Neural cell (in vitro differentiated cells): ENCODE results near the gene CP. TPM values are rescaled to one million over a fixed set of nuclear protein-coding genes. Genes with fewer than 3 reads are reported as not detected.

Experiments
- H2AFZ ChIP-seq: fragments of 200-600, 300-800 bp; sonication (generic), shearing (Covaris generic); 2 replicates; pipeline ENCODE4 v1.6.0; 2014; ENCODE audit warnings: low read depth, mild to moderate bottlenecking, antibody characterized with exemption, low read length, moderate library complexity
- H3F3A ChIP-seq: fragments of 200-600 bp; shearing (Covaris generic); 2 replicates; pipeline ENCODE4 v1.6.1; 2016; ENCODE audit warnings: mild to moderate bottlenecking, moderate library complexity, mixed read lengths, antibody characterized with exemption, low read length; ENCODE audit not compliant: insufficient read depth, poor library complexity, severe bottlenecking
- H3K27ac ChIP-seq: fragments of 200-600, 300-800 bp; sonication (generic), shearing (Covaris generic); 2 replicates; pipeline ENCODE4 v1.5.1; 2014; ENCODE audit warnings: mild to moderate bottlenecking, low read length, moderate library complexity
- H3K27me3 ChIP-seq: fragments of 300-800, 200-600 bp; sonication (generic), shearing (Covaris generic); 2 replicates; pipeline ENCODE4 v1.6.0; 2014; ENCODE audit warnings: mild to moderate bottlenecking, low read depth, low read length, moderate library complexity; ENCODE audit not compliant: insufficient read depth
- H3K36me3 ChIP-seq: fragments of 300-800, 200-600 bp; sonication (generic), shearing (Covaris generic); 2 replicates; pipeline ENCODE4 v1.5.1; 2014; ENCODE audit warnings: mild to moderate bottlenecking, antibody characterized with exemption, low read length, moderate library complexity; ENCODE audit not compliant: insufficient read depth
- H3K4me2 ChIP-seq: fragments of 300-800, 200-600 bp; sonication (generic), shearing (Covaris generic); 2 replicates; pipeline ENCODE4 v1.6.0; 2014; ENCODE audit warnings: mild to moderate bottlenecking, low read length
- H3K4me3 ChIP-seq: fragments of 300-800, 200-600 bp; sonication (generic), shearing (Covaris generic); 2 replicates; pipeline ENCODE4 v1.5.1; 2014; ENCODE audit warnings: mild to moderate bottlenecking, low read length, moderate library complexity
- H3K79me2 ChIP-seq: fragments of 200-600 bp; shearing (Covaris generic); replicated peaks from 2 replicates; pipeline ENCODE4 v1.6.0; 2014; ENCODE audit warnings: mild to moderate bottlenecking, low read length, moderate library complexity; ENCODE audit not compliant: insufficient read depth
- H3K9ac ChIP-seq: fragments of 300-800, 200-600 bp; sonication (generic), shearing (Covaris generic); 2 replicates; pipeline ENCODE4 v1.6.1; 2016; ENCODE audit warnings: mild to moderate bottlenecking, low read length, mixed read lengths
- H3K9me2 ChIP-seq: fragments of 200-600 bp; shearing (Covaris generic); 2 replicates; pipeline ENCODE4 v1.6.1; 2016; ENCODE audit warnings: mild to moderate bottlenecking, low read length, mixed read lengths; ENCODE audit not compliant: insufficient read depth
- H3K9me3 ChIP-seq: fragments of 200-600, 300-800 bp; sonication (generic), shearing (Covaris generic); 2 replicates; pipeline ENCODE4 v1.6.1; 2016; ENCODE audit warnings: mild to moderate bottlenecking, mixed run types, low read length, moderate library complexity, mixed read lengths
- H4K20me1 ChIP-seq: fragments of 200-600 bp; shearing (Covaris generic); 2 replicates; pipeline ENCODE4 v1.6.1; 2016; ENCODE audit warnings: mild to moderate bottlenecking, mixed run types; ENCODE audit not compliant: insufficient read depth
- EP300 ChIP-seq: fragments of 450-650 bp; conservative IDR thresholded peaks from 2 replicates; pipeline ENCODE4 v1.6.1; 2014; ENCODE audit warnings: antibody characterized with exemption, mild to moderate bottlenecking, moderate library complexity; ENCODE audit not compliant: poor library complexity, severe bottlenecking
- EZH2 ChIP-seq: fragments of 200-600, 300-800 bp; shearing (Covaris generic), sonication (generic); IDR thresholded peaks from 2 replicates; pipeline ENCODE4 v1.6.1; 2014; ENCODE audit warnings: antibody characterized with exemption, low read length, borderline replicate concordance, mild to moderate bottlenecking; ENCODE audit not compliant: insufficient read depth, poor library complexity, severe bottlenecking
- MXI1 ChIP-seq: fragments of 450-650 bp; conservative IDR thresholded peaks from 2 replicates; pipeline ENCODE4 v1.6.1; 2014; ENCODE audit warnings: antibody characterized with exemption, mild to moderate bottlenecking; ENCODE audit not compliant: poor library complexity, severe bottlenecking
- POLR2AphosphoS5 ChIP-seq: IDR thresholded peaks from 2 replicates; pipeline ENCODE4 v1.6.1; 2012
- RAD21 ChIP-seq: fragments of 450-650 bp; conservative IDR thresholded peaks from 2 replicates; pipeline ENCODE4 v1.6.1; 2014; ENCODE audit warnings: antibody characterized with exemption, mild to moderate bottlenecking, moderate library complexity
- SMC3 ChIP-seq: fragments of 450-650 bp; conservative IDR thresholded peaks from 2 replicates; pipeline ENCODE4 v1.6.1; 2014; ENCODE audit warnings: antibody characterized with exemption, mild to moderate bottlenecking, moderate library complexity; ENCODE audit not compliant: poor library complexity
- TAF1 ChIP-seq: IDR thresholded peaks from 2 replicates; pipeline ENCODE4 v1.6.1; 2012; ENCODE audit warnings: low read depth
- polyA plus RNA-seq: library from polyadenylated mRNA; depleted of rRNA; stranded (reverse); fragments of >200 nt; gene quantifications from 2 replicates; pipeline ENCODE4 v1.2.3, GENCODE V29; 2014
- TF ChIP-seq, protein P1 (sequence below): IDR thresholded peaks from 2 replicates; pipeline ENCODE4 v1.6.1; 2012; ENCODE audit warnings: borderline replicate concordance
- TF ChIP-seq, protein P2 (sequence below): fragments of 450-650 bp; IDR thresholded peaks from 2 replicates; pipeline ENCODE4 v1.5.1; 2014; ENCODE audit warnings: antibody characterized with exemption, mild to moderate bottlenecking, moderate library complexity; ENCODE audit not compliant: poor library complexity, severe bottlenecking

The CP gene
- polyA plus RNA-seq, 1 donor from 2014 or later: not detected

DNA sequence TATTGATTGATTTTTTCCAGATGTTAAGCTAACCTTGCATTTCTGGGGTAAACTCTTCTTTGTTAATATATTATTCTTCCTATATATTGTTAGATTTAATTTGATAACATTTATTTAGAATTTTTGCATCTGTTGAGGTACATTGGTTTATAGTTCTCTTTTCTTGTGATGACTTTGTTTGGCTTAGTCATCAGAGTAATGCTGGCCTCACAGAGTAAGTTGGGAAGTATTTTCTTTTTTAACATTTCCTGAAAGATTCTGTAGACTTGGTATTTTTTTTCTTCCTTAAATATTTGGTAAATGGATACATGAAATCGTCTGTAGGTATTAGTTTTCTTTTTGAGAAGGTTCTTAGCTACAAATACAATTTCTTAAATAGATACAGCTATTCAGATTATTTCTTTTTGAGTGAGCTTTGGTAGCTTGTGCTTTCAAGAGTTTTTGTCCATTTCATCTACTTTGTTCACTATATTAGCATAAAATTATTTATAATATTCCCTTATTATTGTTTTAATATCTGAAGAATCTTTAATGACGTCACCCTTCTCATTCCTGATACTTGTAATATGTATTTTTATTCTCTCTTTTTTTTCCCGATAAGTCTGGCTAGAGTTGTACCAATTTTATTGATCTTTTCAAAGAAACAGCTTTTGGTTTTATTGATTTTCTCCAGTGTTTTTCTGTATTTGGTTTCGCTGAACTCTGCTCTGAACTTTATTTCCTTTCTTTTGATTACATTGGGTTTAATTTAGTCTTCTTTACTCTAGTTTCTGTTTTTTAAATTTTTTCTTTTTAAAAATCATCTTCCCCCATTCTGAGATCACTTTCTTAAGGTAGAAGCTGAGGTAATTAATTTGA is 98.7 kb downstream of the CP start:
- no peaks in the 10 kb centered on the region for H3F3A ChIP-seq
- no peaks in the 10 kb centered on the region for H3K79me2 ChIP-seq
- no peaks in the 10 kb centered on the region for H3K9me3 ChIP-seq
- H3K27me3 ChIP-seq: no peaks in the 10 kb centered on the region
- H3K9ac ChIP-seq: no peak overlapping the region
- H3K4me2 ChIP-seq: no peak overlapping the region
- H3K9me2 ChIP-seq: no peaks in the 10 kb centered on the region
- H4K20me1 ChIP-seq: no peaks in the 10 kb centered on the region
- H3K27ac ChIP-seq: no peak overlapping the region
- H3K4me3 ChIP-seq: no peak overlapping the region
- no peak overlapping the region for H2AFZ ChIP-seq
- H3K36me3 ChIP-seq: no peaks in the 10 kb centered on the region
- TF ChIP-seq RAD21 (no peak), EP300 (no peak), MXI1 (no peak), POLR2AphosphoS5 (no peak), EZH2 (no peak), TAF1 (no peak), SMC3 (no peak)
- TF ChIP-seq, protein P1, sequence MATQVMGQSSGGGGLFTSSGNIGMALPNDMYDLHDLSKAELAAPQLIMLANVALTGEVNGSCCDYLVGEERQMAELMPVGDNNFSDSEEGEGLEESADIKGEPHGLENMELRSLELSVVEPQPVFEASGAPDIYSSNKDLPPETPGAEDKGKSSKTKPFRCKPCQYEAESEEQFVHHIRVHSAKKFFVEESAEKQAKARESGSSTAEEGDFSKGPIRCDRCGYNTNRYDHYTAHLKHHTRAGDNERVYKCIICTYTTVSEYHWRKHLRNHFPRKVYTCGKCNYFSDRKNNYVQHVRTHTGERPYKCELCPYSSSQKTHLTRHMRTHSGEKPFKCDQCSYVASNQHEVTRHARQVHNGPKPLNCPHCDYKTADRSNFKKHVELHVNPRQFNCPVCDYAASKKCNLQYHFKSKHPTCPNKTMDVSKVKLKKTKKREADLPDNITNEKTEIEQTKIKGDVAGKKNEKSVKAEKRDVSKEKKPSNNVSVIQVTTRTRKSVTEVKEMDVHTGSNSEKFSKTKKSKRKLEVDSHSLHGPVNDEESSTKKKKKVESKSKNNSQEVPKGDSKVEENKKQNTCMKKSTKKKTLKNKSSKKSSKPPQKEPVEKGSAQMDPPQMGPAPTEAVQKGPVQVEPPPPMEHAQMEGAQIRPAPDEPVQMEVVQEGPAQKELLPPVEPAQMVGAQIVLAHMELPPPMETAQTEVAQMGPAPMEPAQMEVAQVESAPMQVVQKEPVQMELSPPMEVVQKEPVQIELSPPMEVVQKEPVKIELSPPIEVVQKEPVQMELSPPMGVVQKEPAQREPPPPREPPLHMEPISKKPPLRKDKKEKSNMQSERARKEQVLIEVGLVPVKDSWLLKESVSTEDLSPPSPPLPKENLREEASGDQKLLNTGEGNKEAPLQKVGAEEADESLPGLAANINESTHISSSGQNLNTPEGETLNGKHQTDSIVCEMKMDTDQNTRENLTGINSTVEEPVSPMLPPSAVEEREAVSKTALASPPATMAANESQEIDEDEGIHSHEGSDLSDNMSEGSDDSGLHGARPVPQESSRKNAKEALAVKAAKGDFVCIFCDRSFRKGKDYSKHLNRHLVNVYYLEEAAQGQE: no peak
- TF ChIP-seq, protein P2, sequence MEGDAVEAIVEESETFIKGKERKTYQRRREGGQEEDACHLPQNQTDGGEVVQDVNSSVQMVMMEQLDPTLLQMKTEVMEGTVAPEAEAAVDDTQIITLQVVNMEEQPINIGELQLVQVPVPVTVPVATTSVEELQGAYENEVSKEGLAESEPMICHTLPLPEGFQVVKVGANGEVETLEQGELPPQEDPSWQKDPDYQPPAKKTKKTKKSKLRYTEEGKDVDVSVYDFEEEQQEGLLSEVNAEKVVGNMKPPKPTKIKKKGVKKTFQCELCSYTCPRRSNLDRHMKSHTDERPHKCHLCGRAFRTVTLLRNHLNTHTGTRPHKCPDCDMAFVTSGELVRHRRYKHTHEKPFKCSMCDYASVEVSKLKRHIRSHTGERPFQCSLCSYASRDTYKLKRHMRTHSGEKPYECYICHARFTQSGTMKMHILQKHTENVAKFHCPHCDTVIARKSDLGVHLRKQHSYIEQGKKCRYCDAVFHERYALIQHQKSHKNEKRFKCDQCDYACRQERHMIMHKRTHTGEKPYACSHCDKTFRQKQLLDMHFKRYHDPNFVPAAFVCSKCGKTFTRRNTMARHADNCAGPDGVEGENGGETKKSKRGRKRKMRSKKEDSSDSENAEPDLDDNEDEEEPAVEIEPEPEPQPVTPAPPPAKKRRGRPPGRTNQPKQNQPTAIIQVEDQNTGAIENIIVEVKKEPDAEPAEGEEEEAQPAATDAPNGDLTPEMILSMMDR: no peak

Other genes with a start within 250 kb of the CP start
- 2.4 and 3.1 TPM in 2 replicates for gene GYG1, start 230.3 kb downstream of the CP start, polyA plus RNA-seq
- 108 and 164 TPM in 2 replicates for gene HLTF, start 135.3 kb downstream of the CP start, polyA plus RNA-seq
- 15.6 and 17.1 TPM in 2 replicates for gene HPS3, start 92.2 kb downstream of the CP start, polyA plus RNA-seq
- 0.42 TPM in 1 of 2 replicates, not detected in the other for gene TM4SF18, start 111.8 kb upstream of the CP start, polyA plus RNA-seq
- gene TM4SF1, start 155.8 kb upstream of the CP start, polyA plus RNA-seq: 0.81 and 2.2 TPM in 2 replicates